DOHH2 (cell line): Measurements from ENCODE around the gene FBXL13.

Experiments
- H3F3A ChIP-seq: fragments of 200-600 bp; sonication (generic), shearing (Covaris generic); 2 replicates; pipeline ENCODE4 v1.6.0; 2016; ENCODE audit warnings: antibody characterized with exemption, mild to moderate bottlenecking; ENCODE audit not compliant: control insufficient read depth, insufficient read depth
- H3K27ac ChIP-seq: fragments of 200-600 bp; sonication (generic); 2 replicates; pipeline ENCODE4 v1.5.1; 2014; ENCODE audit warnings: low read depth, mild to moderate bottlenecking, low read length, moderate library complexity
- H3K27me3 ChIP-seq: fragments of 200-600 bp; sonication (generic); 2 replicates; pipeline ENCODE4 v1.6.1; 2014; ENCODE audit warnings: mild to moderate bottlenecking, low read length, mixed read lengths; ENCODE audit not compliant: control insufficient read depth
- H3K36me3 ChIP-seq: fragments of 200-600 bp; sonication (generic); 2 replicates; pipeline ENCODE4 v1.6.1; 2014; ENCODE audit warnings: mild to moderate bottlenecking, low read length, moderate library complexity, mixed read lengths; ENCODE audit not compliant: control insufficient read depth
- H3K4me1 ChIP-seq: fragments of 200-600 bp; sonication (generic); 2 replicates; pipeline ENCODE4 v1.6.1; 2014; ENCODE audit warnings: mild to moderate bottlenecking, low read length, mixed read lengths; ENCODE audit not compliant: control insufficient read depth
- H3K4me2 ChIP-seq: fragments of 200-600 bp; sonication (generic); 2 replicates; pipeline ENCODE4 v1.6.0; 2014; ENCODE audit warnings: mild to moderate bottlenecking, low read length, moderate library complexity
- H3K4me3 ChIP-seq: fragments of 200-600 bp; sonication (generic); 2 replicates; pipeline ENCODE4 v1.5.1; 2014; ENCODE audit warnings: mild to moderate bottlenecking, low read length, mixed read lengths
- H3K79me2 ChIP-seq: fragments of 200-600 bp; sonication (generic); 2 replicates; pipeline ENCODE4 v1.6.1; 2014; ENCODE audit warnings: mild to moderate bottlenecking, low read length, mixed read lengths; ENCODE audit not compliant: control insufficient read depth
- H3K9me2 ChIP-seq: fragments of 200-600 bp; sonication (generic); replicated peaks from 2 replicates; pipeline ENCODE4 v1.6.1; 2014; ENCODE audit warnings: mild to moderate bottlenecking, low read length, mixed read lengths; ENCODE audit not compliant: control insufficient read depth
- H3K9me3 ChIP-seq: fragments of 200-600 bp; sonication (generic); 2 replicates; pipeline ENCODE4 v1.6.1; 2014; ENCODE audit warnings: antibody characterized with exemption, low read length, mixed read lengths; ENCODE audit not compliant: control insufficient read depth, insufficient read depth
- H4K20me1 ChIP-seq: fragments of 200-600 bp; sonication (generic); 2 replicates; pipeline ENCODE4 v1.6.0; 2014; ENCODE audit warnings: low read depth, mild to moderate bottlenecking, antibody characterized with exemption, low read length, moderate library complexity; ENCODE audit not compliant: control insufficient read depth, insufficient read depth
- EZH2phosphoT487 ChIP-seq: fragments of 200-600 bp; sonication (generic); IDR thresholded peaks from 2 replicates; pipeline ENCODE4 v1.6.1; 2017; ENCODE audit warnings: borderline replicate concordance, mild to moderate bottlenecking, antibody characterized with exemption, low read length, moderate library complexity, mixed read lengths
- TF ChIP-seq, protein P1 (sequence below): fragments of 200-600 bp; sonication (generic); IDR thresholded peaks from one replicate; pipeline ENCODE4 v1.5.1; 2014; ENCODE audit warnings: antibody characterized with exemption, mild to moderate bottlenecking, low read depth, low read length; ENCODE audit not compliant: poor library complexity, severe bottlenecking

FBXL13 gene

DNA sequence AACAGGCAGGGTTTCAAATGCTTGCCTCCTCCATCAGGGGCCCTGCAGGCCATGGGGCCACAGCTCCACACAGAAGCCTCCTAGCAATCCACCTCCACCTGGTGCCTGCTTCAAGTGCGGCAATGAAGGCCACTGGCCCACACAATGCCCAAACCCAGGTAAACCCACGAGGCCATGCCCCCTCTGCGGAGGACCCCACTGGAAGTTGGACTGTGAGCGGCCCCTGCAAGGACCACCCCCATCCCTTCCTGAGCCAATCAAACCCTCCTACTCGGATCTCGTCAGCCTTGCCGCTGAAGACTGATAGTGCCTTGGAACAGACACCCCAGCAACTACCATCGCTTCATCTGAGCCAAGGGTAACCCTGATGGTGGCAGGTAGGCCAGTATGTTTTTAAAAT lies 98.7 kb downstream of the FBXL13 start:
- Histone ChIP-seq H3K4me3 (no peak overlapping the region), H3K27me3 (no peaks in the 10 kb centered on the region), H3K9me3 (no peaks in the 10 kb centered on the region), H3K27ac (no peak overlapping the region), H3K36me3 (no peaks in the 10 kb centered on the region), H3K9me2 (no peaks in the 10 kb centered on the region), H3K79me2 (no peaks in the 10 kb centered on the region), H3K4me1 (peaks cover 10% of the 10 kb centered on the region), H3F3A (no peaks in the 10 kb centered on the region), H4K20me1 (no peaks in the 10 kb centered on the region), H3K4me2 (no peak overlapping the region)
- TF ChIP-seq, protein P1, sequence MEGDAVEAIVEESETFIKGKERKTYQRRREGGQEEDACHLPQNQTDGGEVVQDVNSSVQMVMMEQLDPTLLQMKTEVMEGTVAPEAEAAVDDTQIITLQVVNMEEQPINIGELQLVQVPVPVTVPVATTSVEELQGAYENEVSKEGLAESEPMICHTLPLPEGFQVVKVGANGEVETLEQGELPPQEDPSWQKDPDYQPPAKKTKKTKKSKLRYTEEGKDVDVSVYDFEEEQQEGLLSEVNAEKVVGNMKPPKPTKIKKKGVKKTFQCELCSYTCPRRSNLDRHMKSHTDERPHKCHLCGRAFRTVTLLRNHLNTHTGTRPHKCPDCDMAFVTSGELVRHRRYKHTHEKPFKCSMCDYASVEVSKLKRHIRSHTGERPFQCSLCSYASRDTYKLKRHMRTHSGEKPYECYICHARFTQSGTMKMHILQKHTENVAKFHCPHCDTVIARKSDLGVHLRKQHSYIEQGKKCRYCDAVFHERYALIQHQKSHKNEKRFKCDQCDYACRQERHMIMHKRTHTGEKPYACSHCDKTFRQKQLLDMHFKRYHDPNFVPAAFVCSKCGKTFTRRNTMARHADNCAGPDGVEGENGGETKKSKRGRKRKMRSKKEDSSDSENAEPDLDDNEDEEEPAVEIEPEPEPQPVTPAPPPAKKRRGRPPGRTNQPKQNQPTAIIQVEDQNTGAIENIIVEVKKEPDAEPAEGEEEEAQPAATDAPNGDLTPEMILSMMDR, result no peak
- TF ChIP-seq EZH2phosphoT487, result no peak

DNA sequence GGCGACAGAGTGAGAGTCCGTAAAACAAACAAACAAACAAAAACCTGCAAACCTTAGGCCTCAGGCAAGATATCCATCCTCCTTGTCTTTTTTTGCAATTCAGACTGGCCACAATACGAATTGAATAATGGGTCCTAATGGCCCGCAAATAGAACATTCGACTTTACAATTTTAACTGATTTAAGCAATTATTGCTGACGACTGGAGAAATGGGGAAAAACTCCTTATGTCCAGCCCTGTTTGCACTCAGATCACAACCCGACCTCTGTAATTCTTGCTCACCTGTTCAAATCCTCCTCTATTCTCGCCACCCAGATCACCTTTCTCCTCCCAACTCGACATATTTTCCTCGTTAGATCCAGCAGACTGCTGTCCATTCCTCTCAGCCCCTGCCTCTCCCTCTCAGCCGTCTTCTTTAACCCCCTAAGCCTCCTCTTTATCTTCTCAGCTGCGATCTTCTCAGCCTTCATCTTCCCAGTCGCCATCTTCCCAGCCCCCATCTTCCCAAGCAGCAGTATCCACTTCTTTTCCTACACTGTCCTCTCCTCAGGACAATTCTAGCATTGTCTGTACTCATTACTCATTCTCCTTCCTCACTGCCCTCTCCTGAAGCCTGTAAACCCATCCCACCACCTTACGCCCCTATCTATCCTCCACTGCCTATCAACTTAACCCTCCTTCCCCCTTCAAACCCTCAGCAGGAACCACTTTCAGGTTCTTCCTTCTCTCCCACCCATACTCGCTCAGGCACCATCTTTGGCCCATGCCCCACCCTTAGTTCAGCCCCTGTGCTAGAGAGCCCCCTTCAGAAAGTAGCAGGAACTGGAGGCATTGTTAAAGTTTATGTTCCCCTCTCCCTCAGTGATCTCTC lies 100.0 kb downstream of the FBXL13 start:
- no peaks in the 10 kb centered on the region for H3K79me2 ChIP-seq
- no peak overlapping the region for H3K27ac ChIP-seq
- no peaks in the 10 kb centered on the region for H3K9me3 ChIP-seq
- peak overlapping the region; percentile 16; the same call in 1 of the 2 replicates for H3K4me2 ChIP-seq
- no peaks in the 10 kb centered on the region for H4K20me1 ChIP-seq
- no peaks in the 10 kb centered on the region for H3F3A ChIP-seq
- no peaks in the 10 kb centered on the region for H3K9me2 ChIP-seq
- no peaks in the 10 kb centered on the region for H3K36me3 ChIP-seq
- H3K4me1 ChIP-seq, result peaks cover 10% of the 10 kb centered on the region
- no peak for TF ChIP-seq EZH2phosphoT487
- TF ChIP-seq, protein P1, result peak; percentile 68
- no peaks in the 10 kb centered on the region for H3K27me3 ChIP-seq
- H3K4me3 ChIP-seq, result no peak overlapping the region

DNA sequence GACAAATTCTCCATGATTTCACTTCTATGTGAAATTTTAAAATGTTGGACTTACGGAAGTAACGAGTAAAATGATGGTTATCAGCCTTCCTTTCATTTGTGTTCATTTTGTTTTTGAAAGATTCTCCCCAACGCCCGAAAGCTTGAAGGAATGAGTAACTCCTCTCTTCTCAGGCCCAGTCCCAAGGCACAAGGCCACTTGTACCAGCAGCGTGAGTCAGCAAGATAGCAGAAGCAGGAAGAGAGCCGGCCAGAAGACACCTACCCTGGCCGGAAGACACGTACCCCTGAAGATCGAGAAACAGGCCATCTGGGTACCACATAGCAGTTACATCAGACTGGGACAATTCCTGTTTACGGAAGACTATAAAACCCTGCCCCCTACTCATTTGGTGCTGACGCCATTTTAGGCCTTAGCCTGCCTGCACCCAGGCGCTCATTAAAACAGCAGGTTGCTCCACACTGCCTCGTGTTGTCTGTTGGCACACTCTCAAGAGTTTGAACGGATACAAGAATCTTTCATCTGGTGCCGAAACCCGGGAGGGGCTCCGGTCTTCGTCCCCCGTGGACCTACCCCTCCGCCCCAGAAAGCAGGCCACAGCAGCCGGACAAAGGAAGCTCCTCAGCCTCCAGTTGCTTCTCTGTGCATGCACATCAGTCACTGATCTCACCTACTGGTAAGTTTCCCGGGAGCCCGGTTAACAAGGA lies 101.3 kb downstream of the FBXL13 start:
- Histone ChIP-seq H3K9me2 (no peaks in the 10 kb centered on the region), H3K27me3 (no peaks in the 10 kb centered on the region), H3K79me2 (no peaks in the 10 kb centered on the region), H3K27ac (no peak overlapping the region), H3K4me3 (no peak overlapping the region), H4K20me1 (no peaks in the 10 kb centered on the region), H3F3A (no peaks in the 10 kb centered on the region), H3K36me3 (no peaks in the 10 kb centered on the region), H3K4me2 (no peak overlapping the region), H3K4me1 (peaks cover 10% of the 10 kb centered on the region), H3K9me3 (no peaks in the 10 kb centered on the region)
- TF ChIP-seq EZH2phosphoT487, result no peak
- TF ChIP-seq, protein P1, result no peak
